IMR-90 (cell line): Measurements from ENCODE around the gene FICD. TPM values are rescaled to one million over a fixed set of nuclear protein-coding genes. Genes with fewer than 3 reads are reported as not detected.

ENCODE experiments used
- ATAC-seq: fragments of 200-7000 bp; cut with Tn5 transposase; 2 replicates; pipeline ENCODE4 v1.9.1; 2020; ENCODE audit warnings: low read depth, mild to moderate bottlenecking, moderate library complexity
- BruUV-seq: library from RNA; stranded (reverse); fragments of 400-500 nt; replicated peaks from 2 replicates; lab custom pipeline; 2021; lab: Mats Ljungman, UMichigan
- CTCF ChIA-PET: fragments of 300-600 bp; formaldehyde crosslinking; extraction: SDS; loops from one replicate; lab custom pipeline; 2021; ENCODE audit warnings: antibody characterized with exemption; lab: Yijun Ruan, JAX
- POLR2A ChIA-PET: fragments of 300-600 bp; sonication (Branson Sonifier 250); formaldehyde crosslinking; loops from one replicate; lab custom pipeline; 2022; ENCODE audit warnings: antibody characterized with exemption; ENCODE audit not compliant: unreplicated experiment; lab: Charles Lee
- DNase-seq: peaks from one replicate; pipeline ENCODE4 v3.0.0; 2013
- H2AFZ ChIP-seq: replicated peaks from 2 replicates; pipeline ENCODE3; 2013; ENCODE audit warnings: low read length, mild to moderate bottlenecking; ENCODE audit not compliant: poor library complexity
- H2AK5ac ChIP-seq: 2 replicates; pipeline ENCODE4 v1.6.1; 2013; ENCODE audit warnings: low read depth, low read length, inconsistent platforms
- H2AK9ac ChIP-seq: replicated peaks from 2 replicates; pipeline ENCODE3; 2013; ENCODE audit warnings: mild to moderate bottlenecking, low read depth, low read length, moderate library complexity; ENCODE audit not compliant: poor library complexity
- H2BK120ac ChIP-seq: 2 replicates; pipeline ENCODE4 v1.6.1; 2013; ENCODE audit warnings: low read depth, low read length, inconsistent platforms
- H2BK15ac ChIP-seq: 3 replicates; pipeline ENCODE4 v1.6.1; 2013; ENCODE audit warnings: low read depth, low read length, inconsistent platforms
- H2BK20ac ChIP-seq: 2 replicates; pipeline ENCODE4 v1.6.1; 2013; ENCODE audit warnings: low read depth, mild to moderate bottlenecking, inconsistent platforms, low read length, moderate library complexity
- H2BK5ac ChIP-seq: 2 replicates; pipeline ENCODE4 v1.6.1; 2013; ENCODE audit warnings: mild to moderate bottlenecking, low read depth, low read length, inconsistent platforms; ENCODE audit not compliant: poor library complexity, severe bottlenecking
- H3K14ac ChIP-seq: replicated peaks from 2 replicates; pipeline ENCODE4 v1.6.1; 2013; ENCODE audit warnings: low read depth, low read length, inconsistent platforms
- H3K18ac ChIP-seq: 2 replicates; pipeline ENCODE4 v1.6.1; 2013; ENCODE audit warnings: low read depth, low read length, control low read depth
- H3K23ac ChIP-seq: 2 replicates; pipeline ENCODE4 v1.6.1; 2013; ENCODE audit warnings: low read depth, low read length, inconsistent platforms
- H3K27ac ChIP-seq: 2 replicates; pipeline ENCODE4 v1.5.1; 2013; ENCODE audit warnings: mild to moderate bottlenecking, control low read depth, low read length; ENCODE audit not compliant: insufficient read depth
- H3K27me3 ChIP-seq: 2 replicates; pipeline ENCODE4 v1.6.1; 2013; ENCODE audit warnings: low read length; ENCODE audit not compliant: control insufficient read depth, insufficient read depth
- H3K36me3 ChIP-seq: 2 replicates; pipeline ENCODE4 v1.6.1; 2013; ENCODE audit warnings: low read length, mixed read lengths; ENCODE audit not compliant: control insufficient read depth, insufficient read depth
- H3K4ac ChIP-seq: 2 replicates; pipeline ENCODE4 v1.6.1; 2013; ENCODE audit warnings: low read depth, low read length, inconsistent platforms
- H3K4me1 ChIP-seq: 2 replicates; pipeline ENCODE4 v1.6.1; 2013; ENCODE audit warnings: low read length, mixed read lengths; ENCODE audit not compliant: control insufficient read depth, insufficient read depth
- H3K4me2 ChIP-seq: 2 replicates; pipeline ENCODE4 v1.6.1; 2013; ENCODE audit warnings: low read depth, mild to moderate bottlenecking, control low read depth, low read length, moderate library complexity
- H3K4me3 ChIP-seq: 2 replicates; pipeline ENCODE4 v1.5.1; 2013; ENCODE audit warnings: low read depth, mild to moderate bottlenecking, control low read depth, low read length, moderate library complexity; ENCODE audit not compliant: insufficient read depth
- H3K56ac ChIP-seq: 2 replicates; pipeline ENCODE4 v1.6.1; 2013; ENCODE audit warnings: low read length, inconsistent platforms; ENCODE audit not compliant: insufficient read depth; ENCODE audit errors: extremely low read depth
- H3K79me1 ChIP-seq, 2 experiments: 2 replicates each; pipeline ENCODE4 v1.6.1; 2013; ENCODE audit warnings: low read length in 2 of 2, inconsistent platforms in 1 of 2, low read depth in 1 of 2
- H3K9ac ChIP-seq: 2 replicates; pipeline ENCODE4 v1.6.1; 2013; ENCODE audit warnings: low read depth, low read length, control low read depth
- H3K9me1 ChIP-seq: 2 replicates; pipeline ENCODE4 v1.6.1; 2013; ENCODE audit warnings: low read length, inconsistent platforms; ENCODE audit not compliant: insufficient read depth
- H3K9me3 ChIP-seq: 2 replicates; pipeline ENCODE4 v1.6.1; 2013; ENCODE audit warnings: low read length; ENCODE audit not compliant: control insufficient read depth, insufficient read depth
- H4K20me1 ChIP-seq: 2 replicates; pipeline ENCODE4 v1.6.1; 2013; ENCODE audit warnings: low read length, inconsistent platforms; ENCODE audit not compliant: insufficient read depth
- H4K5ac ChIP-seq: 2 replicates; pipeline ENCODE4 v1.6.1; 2013; ENCODE audit warnings: mild to moderate bottlenecking, low read depth, low read length, control low read depth
- H4K8ac ChIP-seq, 2 experiments: 2 replicates each; pipeline ENCODE4 v1.6.1; 2013; ENCODE audit warnings: low read depth in 2 of 2, low read length in 2 of 2, control low read depth in 1 of 2, inconsistent platforms in 1 of 2
- H4K91ac ChIP-seq: 2 replicates; pipeline ENCODE4 v1.6.1; 2013; ENCODE audit warnings: low read depth, low read length, inconsistent platforms; ENCODE audit not compliant: insufficient read depth
- BHLHE40 ChIP-seq: fragments of 150-350 bp; IDR thresholded peaks from 2 replicates; pipeline ENCODE4 v1.6.1; 2016; ENCODE audit warnings: mild to moderate bottlenecking, low read depth, low read length
- CEBPB ChIP-seq: IDR thresholded peaks from 2 replicates; pipeline ENCODE4 v1.6.1; 2012; ENCODE audit warnings: low read depth, low read length, improper control_type of control experiment
- CHD1 ChIP-seq: IDR thresholded peaks from 2 replicates; pipeline ENCODE4 v1.6.1; 2012; ENCODE audit warnings: low read depth, low read length, improper control_type of control experiment
- FOS ChIP-seq: fragments of 150-350 bp; IDR thresholded peaks from 2 replicates; pipeline ENCODE4 v1.6.1; 2016; ENCODE audit warnings: low read depth, low read length
- MAFK ChIP-seq: IDR thresholded peaks from 2 replicates; pipeline ENCODE4 v1.6.1; 2012; ENCODE audit warnings: low read depth, low read length, improper control_type of control experiment
- MXI1 ChIP-seq: IDR thresholded peaks from 2 replicates; pipeline ENCODE4 v1.6.1; 2012; ENCODE audit warnings: low read depth, mild to moderate bottlenecking, low read length, moderate library complexity, borderline replicate concordance
- NFE2L2 ChIP-seq: fragments of 150-350 bp; IDR thresholded peaks from 2 replicates; pipeline ENCODE4 v1.6.1; 2016; ENCODE audit warnings: low read depth, mild to moderate bottlenecking, low read length
- POLR2A ChIP-seq: IDR thresholded peaks from 2 replicates; pipeline ENCODE4 v1.6.1; 2012; ENCODE audit warnings: mild to moderate bottlenecking, low read depth, low read length
- RAD21 ChIP-seq: IDR thresholded peaks from 2 replicates; pipeline ENCODE4 v1.6.1; 2012; ENCODE audit warnings: low read length, improper control_type of control experiment
- RCOR1 ChIP-seq: IDR thresholded peaks from 2 replicates; pipeline ENCODE4 v1.6.1; 2012; ENCODE audit warnings: mild to moderate bottlenecking, low read length, improper control_type of control experiment; ENCODE audit not compliant: insufficient replicate concordance
- RFX5 ChIP-seq: IDR thresholded peaks from 2 replicates; pipeline ENCODE4 v1.8.0; 2012; ENCODE audit warnings: low read depth, mild to moderate bottlenecking, low read length, moderate library complexity
- SMC3 ChIP-seq: fragments of 150-350 bp; IDR thresholded peaks from 2 replicates; pipeline ENCODE4 v1.6.1; 2016; ENCODE audit warnings: low read depth, mild to moderate bottlenecking, antibody characterized with exemption, low read length, moderate library complexity
- USF2 ChIP-seq: fragments of 150-350 bp; IDR thresholded peaks from 2 replicates; pipeline ENCODE4 v1.6.1; 2017; ENCODE audit warnings: mild to moderate bottlenecking, antibody characterized with exemption, low read length, low read depth
- WGBS, 2 experiments: methylation state at CpG; one replicate each; pipeline versions ENCODE4 v1.1.5 to v1.1.7; 2013; ENCODE audit warnings: missing lambda C conversion rate in 2 of 2; ENCODE audit not compliant: insufficient read length in 1 of 2; ENCODE audit errors: extremely low coverage in 2 of 2; 5-methylcytosine and 5-hydroxymethylcytosine counted together
- dilution Hi-C: fragments of 300-500 bp; cut with HindIII; formaldehyde crosslinking; loops from one replicate; pipeline ENCODE4 v1.14.3; 2018; ENCODE audit warnings: low sequenced_read_pairs; ENCODE audit not compliant: unreplicated experiment
- in situ Hi-C: fragments of 300-500 bp; cut with MboI; formaldehyde crosslinking; loops from 3 replicates; pipeline ENCODE4 v1.14.3; 2019; ENCODE audit warnings: low sequenced_read_pairs, inconsistent platforms, mixed read lengths
- intact Hi-C: fragments of 100-400 bp; cut with micrococcal nuclease; formaldehyde crosslinking; loops from 2 replicates; pipeline ENCODE4 v1.10.0; 2022
- polyA plus RNA-seq, 3 experiments: library from polyadenylated mRNA; depleted of rRNA; stranded (reverse); fragments of >200 nt; gene quantifications; 2 replicates each; pipeline ENCODE4 v1.2.3, GENCODE V29; 2012; ENCODE audit warnings: low replicate concordance in 1 of 3
- total RNA-seq: library from RNA; depleted of rRNA; stranded (reverse); fragments of >200 nt; gene quantifications from 2 replicates; pipeline ENCODE4 v1.2.3, GENCODE V29; 2012
- TF ChIP-seq, protein P1 (sequence below): conservative IDR thresholded peaks from 2 replicates; pipeline ENCODE4 v1.5.1; 2012; ENCODE audit warnings: mild to moderate bottlenecking, low read depth, low read length, improper control_type of control experiment
- TF ChIP-seq, protein P2 (sequence below): fragments of 150-350 bp; IDR thresholded peaks from 2 replicates; pipeline ENCODE4 v1.6.1; 2016; ENCODE audit warnings: low read depth, mild to moderate bottlenecking, low read length, moderate library complexity, borderline replicate concordance

FICD gene
- total and polyA plus RNA-seq, 2 of the 4 experiments (the other 2 are of a cell fraction): 4.0 to 11.3 TPM

DNA sequence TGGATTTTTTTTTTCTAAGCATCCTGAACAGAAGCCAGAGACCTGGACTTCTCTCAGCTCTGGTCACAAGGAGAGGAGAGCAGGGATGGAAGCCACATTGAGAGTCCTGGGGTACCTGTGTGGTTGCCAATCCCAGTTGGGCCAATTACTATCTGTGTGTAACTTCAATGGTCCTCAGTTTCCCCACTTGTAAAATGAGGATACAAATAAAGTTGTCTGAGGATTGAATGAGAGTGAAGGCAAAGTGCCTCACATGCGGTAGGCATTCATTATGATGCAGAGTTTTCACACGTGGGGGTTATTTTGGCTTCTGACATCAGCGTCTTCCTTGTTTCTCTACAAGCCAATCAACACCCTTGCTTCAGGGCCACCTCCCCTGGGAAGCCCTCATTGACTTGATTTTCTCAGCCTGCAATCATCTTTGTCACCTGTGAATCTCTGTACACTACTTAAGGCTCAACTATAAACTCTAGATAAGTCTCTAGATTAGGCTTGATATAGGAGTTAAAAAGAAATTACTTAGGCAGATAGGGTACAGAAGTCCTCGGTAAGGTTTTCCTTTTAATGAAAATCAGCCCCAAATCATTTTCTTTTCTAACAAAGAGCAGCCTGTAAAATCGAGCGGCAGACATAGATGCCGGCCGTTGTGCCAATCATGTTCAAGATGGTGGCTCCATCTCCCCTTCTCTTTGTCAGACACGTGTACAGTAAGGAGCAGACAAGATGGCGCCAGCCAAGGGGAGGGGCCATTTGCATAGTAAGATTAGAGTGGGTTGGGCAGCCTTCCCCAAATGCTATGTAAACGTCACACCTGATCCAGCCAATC, 37.8 kb upstream of the FICD start:
- no TSS peak for BruUV-seq
- in situ Hi-C loops: no loop called here
- Histone ChIP-seq H3K4me2 (no peak overlapping the region), H3K27ac (no peak overlapping the region), H2AK9ac (no peak overlapping the region), H3K56ac (no peak overlapping the region), H3K18ac (no peak overlapping the region), H3K9me3 (no peaks in the 10 kb centered on the region), H3K4me3 (no peak overlapping the region), H2AFZ (no peak overlapping the region), H3K79me1 (no peaks in the 10 kb centered on the region), H3K9ac (no peak overlapping the region), H3K23ac (no peak overlapping the region), H4K20me1 (no peaks in the 10 kb centered on the region), H2BK120ac (no peak overlapping the region), H2BK15ac (no peak overlapping the region), H3K36me3 (no peaks in the 10 kb centered on the region), H2BK20ac (no peak overlapping the region), H2AK5ac (no peak overlapping the region), H4K8ac (no peak overlapping the region), H2BK5ac (no peak overlapping the region), H3K14ac (no peak overlapping the region), H3K9me1 (no peaks in the 10 kb centered on the region), H3K27me3 (no peaks in the 10 kb centered on the region), H3K4me1 (no peaks in the 10 kb centered on the region), H4K91ac (no peak overlapping the region), H3K4ac (no peak overlapping the region), H4K5ac (no peak overlapping the region)
- ATAC-seq: no peak
- ChIA-PET POLR2A (no interaction called here), CTCF (interaction anchor here (0.7 kb wide), 1 partner anchor 29 kb away, joined by 4 read pairs; no protein-coding TSS in a partner anchor)
- DNase-seq: no peak
- dilution Hi-C loops: no loop called here
- no CpG with 5 or more reads among the region's 11 CpGs for WGBS, 2 experiments
- intact Hi-C loops: no loop called here
- TF ChIP-seq RFX5 (no peak), FOS (no peak), SMC3 (no peak), NFE2L2 (no peak), BHLHE40 (no peak), MAFK (no peak), USF2 (no peak), MXI1 (no peak), RCOR1 (no peak), CHD1 (no peak), RAD21 (no peak), CEBPB (no peak), POLR2A (no peak)
- TF ChIP-seq, protein P1, sequence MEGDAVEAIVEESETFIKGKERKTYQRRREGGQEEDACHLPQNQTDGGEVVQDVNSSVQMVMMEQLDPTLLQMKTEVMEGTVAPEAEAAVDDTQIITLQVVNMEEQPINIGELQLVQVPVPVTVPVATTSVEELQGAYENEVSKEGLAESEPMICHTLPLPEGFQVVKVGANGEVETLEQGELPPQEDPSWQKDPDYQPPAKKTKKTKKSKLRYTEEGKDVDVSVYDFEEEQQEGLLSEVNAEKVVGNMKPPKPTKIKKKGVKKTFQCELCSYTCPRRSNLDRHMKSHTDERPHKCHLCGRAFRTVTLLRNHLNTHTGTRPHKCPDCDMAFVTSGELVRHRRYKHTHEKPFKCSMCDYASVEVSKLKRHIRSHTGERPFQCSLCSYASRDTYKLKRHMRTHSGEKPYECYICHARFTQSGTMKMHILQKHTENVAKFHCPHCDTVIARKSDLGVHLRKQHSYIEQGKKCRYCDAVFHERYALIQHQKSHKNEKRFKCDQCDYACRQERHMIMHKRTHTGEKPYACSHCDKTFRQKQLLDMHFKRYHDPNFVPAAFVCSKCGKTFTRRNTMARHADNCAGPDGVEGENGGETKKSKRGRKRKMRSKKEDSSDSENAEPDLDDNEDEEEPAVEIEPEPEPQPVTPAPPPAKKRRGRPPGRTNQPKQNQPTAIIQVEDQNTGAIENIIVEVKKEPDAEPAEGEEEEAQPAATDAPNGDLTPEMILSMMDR: no peak
- TF ChIP-seq, protein P2, sequence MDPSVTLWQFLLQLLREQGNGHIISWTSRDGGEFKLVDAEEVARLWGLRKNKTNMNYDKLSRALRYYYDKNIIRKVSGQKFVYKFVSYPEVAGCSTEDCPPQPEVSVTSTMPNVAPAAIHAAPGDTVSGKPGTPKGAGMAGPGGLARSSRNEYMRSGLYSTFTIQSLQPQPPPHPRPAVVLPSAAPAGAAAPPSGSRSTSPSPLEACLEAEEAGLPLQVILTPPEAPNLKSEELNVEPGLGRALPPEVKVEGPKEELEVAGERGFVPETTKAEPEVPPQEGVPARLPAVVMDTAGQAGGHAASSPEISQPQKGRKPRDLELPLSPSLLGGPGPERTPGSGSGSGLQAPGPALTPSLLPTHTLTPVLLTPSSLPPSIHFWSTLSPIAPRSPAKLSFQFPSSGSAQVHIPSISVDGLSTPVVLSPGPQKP: no peak
